Eye (tissue), 1 donor: ENCODE results near the gene USH1C.

Experiments
- DNase-seq: peaks from one replicate; pipeline ENCODE4 v3.0.0-alpha.2; 2015

USH1C gene

GRCh38 chr11:17568944-17569343 is 24.7 kb upstream of the USH1C start:
- no peak for DNase-seq

GRCh38 chr11:17564687-17565042 is 20.4 kb upstream of the USH1C start:
- no peak for DNase-seq

GRCh38 chr11:17563961-17564686 is 19.9 kb upstream of the USH1C start:
- DNase-seq = no peak

GRCh38 chr11:17563231-17563646 is 19.0 kb upstream of the USH1C start:
- DNase-seq = no peak

GRCh38 chr11:17561526-17561925 is 17.3 kb upstream of the USH1C start:
- DNase-seq = no peak

- DNase-seq = no peak
These were observed 16.8 kb upstream of the USH1C start for GRCh38 chr11:17561111-17561415.

GRCh38 chr11:17560281-17561110 is 16.3 kb upstream of the USH1C start:
- no peak for DNase-seq

- no peak for DNase-seq
These were observed 15.3 kb upstream of the USH1C start for GRCh38 chr11:17559341-17560087.

- no peak for DNase-seq
These were observed 14.7 kb upstream of the USH1C start for GRCh38 chr11:17558916-17559315.

GRCh38 chr11:17558025-17558780 is 14.0 kb upstream of the USH1C start:
- no peak for DNase-seq

- DNase-seq = no peak
These were observed 12.8 kb upstream of the USH1C start for GRCh38 chr11:17556999-17557398.

GRCh38 chr11:17554487-17554886 is 10.3 kb upstream of the USH1C start:
- DNase-seq = no peak

GRCh38 chr11:17553249-17553546 is 9.0 kb upstream of the USH1C start:
- DNase-seq = no peak

- DNase-seq = no peak
These were observed 8.4 kb upstream of the USH1C start for GRCh38 chr11:17552392-17553248.

GRCh38 chr11:17552041-17552355 is 7.8 kb upstream of the USH1C start:
- DNase-seq = no peak

GRCh38 chr11:17551347-17552040 is 7.3 kb upstream of the USH1C start:
- DNase-seq = no peak

GRCh38 chr11:17550450-17551346 is 6.5 kb upstream of the USH1C start:
- DNase-seq = no peak

- DNase-seq = no peak
These were observed 4.2 kb upstream of the USH1C start for GRCh38 chr11:17548444-17548843.

- no peak for DNase-seq
These were observed 3.7 kb upstream of the USH1C start for GRCh38 chr11:17547932-17548331.

- peak; percentile 58 for DNase-seq
These were observed 2.9 kb upstream of the USH1C start, which contains the start of gene OTOG for GRCh38 chr11:17547051-17547577. TSS of gene OTOG (plus strand) at chr11:17547259. CDS start at chr11:17547373, 114 bp downstream.
